H9 (cell line): Measurements from ENCODE around the gene NBEA. TPM values are rescaled to one million over a fixed set of nuclear protein-coding genes. Genes with fewer than 3 reads are reported as not detected.

Source experiments
- DNase-seq: peaks from one replicate; pipeline ENCODE4 v3.0.0-alpha.2; 2017
- H2AFZ ChIP-seq: one replicate; pipeline ENCODE4 v1.6.1; 2013; ENCODE audit warnings: mild to moderate bottlenecking, low read length, control low read depth, moderate library complexity
- H2AK5ac ChIP-seq: 2 replicates; pipeline ENCODE4 v1.6.1; 2013; ENCODE audit warnings: low read length, control low read depth, mixed read lengths; ENCODE audit not compliant: insufficient read length
- H2BK120ac ChIP-seq: one replicate; pipeline ENCODE4 v1.6.1; 2013; ENCODE audit warnings: low read depth, mild to moderate bottlenecking, low read length, control low read depth, inconsistent platforms; ENCODE audit not compliant: poor library complexity, severe bottlenecking
- H2BK12ac ChIP-seq: 2 replicates; pipeline ENCODE4 v1.6.1; 2013; ENCODE audit warnings: low read length, control low read depth, mixed read lengths, low read depth; ENCODE audit not compliant: insufficient read length
- H2BK15ac ChIP-seq: 2 replicates; pipeline ENCODE4 v1.6.1; 2013; ENCODE audit warnings: low read depth, low read length, control low read depth
- H2BK20ac ChIP-seq: one replicate; pipeline ENCODE4 v1.6.1; 2013; ENCODE audit warnings: low read depth, mild to moderate bottlenecking, low read length, control low read depth, inconsistent platforms; ENCODE audit not compliant: poor library complexity, severe bottlenecking
- H2BK5ac ChIP-seq: 2 replicates; pipeline ENCODE4 v1.6.1; 2013; ENCODE audit warnings: low read length, control low read depth, mixed read lengths; ENCODE audit not compliant: insufficient read length
- H3K14ac ChIP-seq: 2 replicates; pipeline ENCODE4 v1.6.1; 2013; ENCODE audit warnings: low read length, control low read depth; ENCODE audit not compliant: insufficient read depth
- H3K18ac ChIP-seq: 2 replicates; pipeline ENCODE4 v1.6.1; 2013; ENCODE audit warnings: low read depth, mild to moderate bottlenecking, mixed read lengths, low read length, control low read depth; ENCODE audit not compliant: insufficient read length
- H3K23ac ChIP-seq: 2 replicates; pipeline ENCODE4 v1.6.1; 2013; ENCODE audit warnings: low read length, control low read depth, mixed read lengths, low read depth; ENCODE audit not compliant: insufficient read length
- H3K23me2 ChIP-seq: 2 replicates; pipeline ENCODE4 v1.6.1; 2013; ENCODE audit warnings: low read depth, mild to moderate bottlenecking, mixed read lengths, low read length, control low read depth; ENCODE audit not compliant: insufficient read length, poor library complexity, severe bottlenecking
- H3K27ac ChIP-seq: 2 replicates; pipeline ENCODE4 v1.5.1; 2013; ENCODE audit warnings: low read length, control low read depth, mixed read lengths, low read depth; ENCODE audit not compliant: insufficient read length
- H3K27me3 ChIP-seq: 2 replicates; pipeline ENCODE4 v1.6.1; 2013; ENCODE audit warnings: low read length, control low read depth, inconsistent platforms; ENCODE audit not compliant: insufficient read depth
- H3K4ac ChIP-seq: 2 replicates; pipeline ENCODE4 v1.6.1; 2013; ENCODE audit warnings: low read depth, mild to moderate bottlenecking, control low read depth, inconsistent platforms, low read length, moderate library complexity
- H3K4me1 ChIP-seq: 2 replicates; pipeline ENCODE4 v1.6.1; 2013; ENCODE audit warnings: low read length, control low read depth, inconsistent platforms; ENCODE audit not compliant: insufficient read depth
- H3K4me2 ChIP-seq: 2 replicates; pipeline ENCODE4 v1.6.1; 2013; ENCODE audit warnings: low read length, control low read depth, mixed read lengths; ENCODE audit not compliant: insufficient read length, insufficient read depth
- H3K56ac ChIP-seq: 2 replicates; pipeline ENCODE4 v1.6.1; 2013; ENCODE audit warnings: low read depth, mild to moderate bottlenecking, mixed read lengths, low read length, control low read depth; ENCODE audit not compliant: insufficient read length
- H3K79me1 ChIP-seq: 2 replicates; pipeline ENCODE4 v1.6.1; 2013; ENCODE audit warnings: low read depth, mild to moderate bottlenecking, moderate library complexity, low read length, control low read depth, inconsistent platforms; ENCODE audit not compliant: insufficient read depth, poor library complexity, severe bottlenecking
- H3K79me2 ChIP-seq: 2 replicates; pipeline ENCODE4 v1.6.1; 2013; ENCODE audit warnings: low read length, control low read depth, inconsistent platforms; ENCODE audit not compliant: insufficient read depth
- H3K9ac ChIP-seq: 2 replicates; pipeline ENCODE4 v1.6.1; 2013; ENCODE audit warnings: low read length, control low read depth, mixed read lengths; ENCODE audit not compliant: insufficient read length; ENCODE audit errors: extremely low read depth
- H3K9me3 ChIP-seq: one replicate; pipeline ENCODE4 v1.6.1; 2013; ENCODE audit warnings: low read depth, low read length, inconsistent platforms; ENCODE audit not compliant: control insufficient read depth
- H3T11ph ChIP-seq: one replicate; pipeline ENCODE4 v1.6.1; 2013; ENCODE audit warnings: mild to moderate bottlenecking, low read length, control low read depth, inconsistent platforms
- H4K20me1 ChIP-seq: one replicate; pipeline ENCODE4 v1.6.1; 2013; ENCODE audit not compliant: control insufficient read depth, insufficient read length, insufficient read depth
- H4K5ac ChIP-seq: 2 replicates; pipeline ENCODE4 v1.6.1; 2013; ENCODE audit warnings: low read depth, mild to moderate bottlenecking, mixed read lengths, low read length, control low read depth; ENCODE audit not compliant: insufficient read length
- H4K8ac ChIP-seq: replicated peaks from 2 replicates; pipeline ENCODE4 v1.6.1; 2013; ENCODE audit warnings: low read length, control low read depth, mixed read lengths, low read depth; ENCODE audit not compliant: insufficient read length
- H4K91ac ChIP-seq: 2 replicates; pipeline ENCODE4 v1.6.1; 2013; ENCODE audit warnings: low read depth, mild to moderate bottlenecking, moderate library complexity, mixed read lengths, low read length, control low read depth; ENCODE audit not compliant: insufficient read length
- H3K27ac Mint-ChIP-seq, 3 experiments: 2 replicates in 2 of 3; 3 replicates in 1 of 3; pipeline ENCODE4 v1.8.0; 2020 to 2021; ENCODE audit warnings: mixed read lengths in 3 of 3, mild to moderate bottlenecking in 1 of 3, moderate library complexity in 1 of 3
- H3K27me3 Mint-ChIP-seq: 2 replicates; pipeline ENCODE4 v1.8.0; 2021; ENCODE audit warnings: low read depth, mild to moderate bottlenecking, moderate library complexity, mixed read lengths
- H3K36me3 Mint-ChIP-seq, 3 experiments: 2 replicates in 2 of 3; 3 replicates in 1 of 3; pipeline ENCODE4 v1.8.0; 2020 to 2021; ENCODE audit warnings: low read depth in 3 of 3, mixed read lengths in 3 of 3; ENCODE audit not compliant: insufficient read depth in 1 of 3
- H3K4me1 Mint-ChIP-seq, 2 experiments: 2 replicates each; pipeline ENCODE4 v1.8.0; 2020; ENCODE audit warnings: mixed read lengths in 2 of 2
- H3K4me3 Mint-ChIP-seq, 2 experiments: 2 replicates in 1 of 2; 3 replicates in 1 of 2; pipeline ENCODE4 v1.8.0; 2020 to 2021; ENCODE audit warnings: mild to moderate bottlenecking in 2 of 2, mixed read lengths in 2 of 2, moderate library complexity in 1 of 2
- H3K9me3 Mint-ChIP-seq, 2 experiments: 2 replicates in 1 of 2; 3 replicates in 1 of 2; pipeline ENCODE4 v1.8.0; 2020; ENCODE audit warnings: mild to moderate bottlenecking in 2 of 2, mixed read lengths in 2 of 2, moderate library complexity in 1 of 2
- WGBS: extraction: QIAGEN DNeasy Blood & Tissue Kit; methylation state at CpG from one replicate; pipeline ENCODE4 v1.1.7; 2013; ENCODE audit warnings: missing lambda C conversion rate, low lambda C conversion rate, mixed read lengths; ENCODE audit not compliant: insufficient read length; ENCODE audit errors: extremely low coverage; 5-methylcytosine and 5-hydroxymethylcytosine counted together
- total RNA-seq: library from RNA; stranded (reverse); gene quantifications from 2 replicates; pipeline ENCODE4 v1.2.1, GENCODE V29; 2021
- TF ChIP-seq, protein P1 (sequence below): fragments of 200-600 bp; sonication (generic); conservative IDR thresholded peaks from 3 replicates; pipeline ENCODE4 v1.8.0; 2021; ENCODE audit warnings: antibody characterized with exemption, mild to moderate bottlenecking

The NBEA gene
- total RNA-seq, 1 experiment from 2014 or later: 17.3 TPM

DNA sequence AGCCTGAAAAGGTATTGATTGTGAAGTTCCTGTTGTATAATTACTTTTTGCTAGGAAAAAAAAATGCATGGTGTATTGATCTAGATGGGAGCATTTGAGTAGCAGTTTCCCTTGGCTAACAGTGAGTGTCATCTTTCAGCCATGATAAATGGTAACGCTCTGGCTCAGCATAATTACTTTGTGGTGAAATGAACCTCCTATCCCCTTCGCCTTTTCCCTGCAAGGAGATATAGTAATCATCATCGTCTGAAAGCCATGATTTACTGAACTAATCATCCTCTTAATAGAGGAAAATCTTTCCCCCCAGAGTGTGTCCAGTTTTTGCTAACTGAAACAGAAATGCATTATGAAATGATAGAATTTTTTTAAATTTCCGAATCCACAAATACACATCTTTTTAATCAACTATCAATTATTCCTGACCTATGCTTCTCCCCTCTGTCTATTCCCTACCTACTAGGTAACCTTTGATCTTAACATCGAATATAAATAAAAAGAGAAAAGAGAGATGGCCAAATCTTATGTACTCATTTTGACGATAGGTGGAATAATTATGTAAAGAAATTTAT lies 445.7 kb downstream of the NBEA start:
- Histone ChIP-seq H4K91ac (no peak overlapping the region), H4K20me1 (no peaks in the 10 kb centered on the region), H2BK12ac (no peak overlapping the region), H3K14ac (no peak overlapping the region), H3K56ac (no peak overlapping the region), H4K5ac (no peak overlapping the region), H3T11ph (no peak overlapping the region), H2BK5ac (no peak overlapping the region), H3K27ac (no peak overlapping the region), H3K9ac (no peak overlapping the region), H2BK15ac (no peak overlapping the region), H3K79me2 (no peaks in the 10 kb centered on the region), H3K4me1 (no peaks in the 10 kb centered on the region), H3K9me3 (no peaks in the 10 kb centered on the region), H3K18ac (no peak overlapping the region), H3K23ac (no peak overlapping the region), H3K27me3 (no peaks in the 10 kb centered on the region), H2AK5ac (no peak overlapping the region), H3K4me2 (no peak overlapping the region), H3K4ac (no peak overlapping the region), H3K79me1 (no peaks in the 10 kb centered on the region), H2BK120ac (no peak overlapping the region), H3K23me2 (no peaks in the 10 kb centered on the region), H4K8ac (no peak overlapping the region), H2AFZ (no peak overlapping the region), H2BK20ac (no peak overlapping the region)
- TF ChIP-seq, protein P1, sequence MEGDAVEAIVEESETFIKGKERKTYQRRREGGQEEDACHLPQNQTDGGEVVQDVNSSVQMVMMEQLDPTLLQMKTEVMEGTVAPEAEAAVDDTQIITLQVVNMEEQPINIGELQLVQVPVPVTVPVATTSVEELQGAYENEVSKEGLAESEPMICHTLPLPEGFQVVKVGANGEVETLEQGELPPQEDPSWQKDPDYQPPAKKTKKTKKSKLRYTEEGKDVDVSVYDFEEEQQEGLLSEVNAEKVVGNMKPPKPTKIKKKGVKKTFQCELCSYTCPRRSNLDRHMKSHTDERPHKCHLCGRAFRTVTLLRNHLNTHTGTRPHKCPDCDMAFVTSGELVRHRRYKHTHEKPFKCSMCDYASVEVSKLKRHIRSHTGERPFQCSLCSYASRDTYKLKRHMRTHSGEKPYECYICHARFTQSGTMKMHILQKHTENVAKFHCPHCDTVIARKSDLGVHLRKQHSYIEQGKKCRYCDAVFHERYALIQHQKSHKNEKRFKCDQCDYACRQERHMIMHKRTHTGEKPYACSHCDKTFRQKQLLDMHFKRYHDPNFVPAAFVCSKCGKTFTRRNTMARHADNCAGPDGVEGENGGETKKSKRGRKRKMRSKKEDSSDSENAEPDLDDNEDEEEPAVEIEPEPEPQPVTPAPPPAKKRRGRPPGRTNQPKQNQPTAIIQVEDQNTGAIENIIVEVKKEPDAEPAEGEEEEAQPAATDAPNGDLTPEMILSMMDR: no peak
- Mint-ChIP-seq H3K4me3 (no peak overlapping the region), H3K27ac (0 out of 7 replicates have a peak overlapping the region, but pooled peaks of 1 of the 3 experiments have one; percentile 27), H3K4me1 (peaks cover 5 to 8% of the 10 kb centered on the region in 2 experiments), H3K27me3 (no peaks in the 10 kb centered on the region), H3K36me3 (no peaks in the 10 kb centered on the region), H3K9me3 (no peaks in the 10 kb centered on the region)
- DNase-seq: no peak
- 100% methylated on average over 3 of the region's 6 CpGs for WGBS
